Occipital lobe (tissue), 2 donors: ENCODE measurements around the gene MPLKIP. TPM values are rescaled to one million over a fixed set of nuclear protein-coding genes. Genes with fewer than 3 reads are reported as not detected.
"Not testable (repeated sequence)": the region's sequence is repeated elsewhere in the genome, so short reads cannot be mapped to it uniquely, and the experiment has no call there.

ENCODE experiments used
- DNase-seq: peaks from one replicate; lab custom pipeline; 2025; lab: John Stamatoyannopoulos, UW
- total RNA-seq: library from RNA; depleted of rRNA; stranded (reverse); fragments of >200 nt; gene quantifications from one replicate; pipeline ENCODE4 v1.2.3, GENCODE V29; 2014

Gene MPLKIP
- total RNA-seq, 1 donor from 2014 or later: 13.4 TPM

- DNase-seq: no peak
Observed at GRCh38 chr7:40133561-40134427, 628 bp downstream of the MPLKIP start.

- no peak for DNase-seq
Observed at GRCh38 chr7:40122940-40123254, 11.5 kb downstream of the MPLKIP start.

- not testable (repeated sequence) for DNase-seq
Observed at GRCh38 chr7:40122100-40122939, 12.1 kb downstream of the MPLKIP start.

- no peak for DNase-seq
Observed at GRCh38 chr7:40120020-40120419, 14.4 kb downstream of the MPLKIP start.

- not testable (repeated sequence) for DNase-seq
Observed at GRCh38 chr7:40118201-40118600, 16.2 kb downstream of the MPLKIP start.

- not testable (repeated sequence) for DNase-seq
Observed at GRCh38 chr7:40117199-40117598, 17.2 kb downstream of the MPLKIP start.

GRCh38 chr7:40115936-40116335 is 18.5 kb downstream of the MPLKIP start:
- no peak for DNase-seq

- no peak for DNase-seq
Observed at GRCh38 chr7:40105879-40106473, 28.4 kb downstream of the MPLKIP start.

GRCh38 chr7:40102897-40103296 is 31.5 kb downstream of the MPLKIP start:
- no peak for DNase-seq

GRCh38 chr7:40101201-40101600 is 33.2 kb downstream of the MPLKIP start:
- DNase-seq: no peak

- no peak for DNase-seq
Observed at GRCh38 chr7:40099837-40100236, 34.6 kb downstream of the MPLKIP start.

GRCh38 chr7:40098810-40099209 is 35.6 kb downstream of the MPLKIP start:
- DNase-seq: no peak

GRCh38 chr7:40097728-40098127 is 36.7 kb downstream of the MPLKIP start:
- no peak for DNase-seq

GRCh38 chr7:40095695-40096327 is 38.6 kb downstream of the MPLKIP start:
- no peak for DNase-seq

- no peak for DNase-seq
Observed at GRCh38 chr7:40095230-40095629, 39.2 kb downstream of the MPLKIP start.

- DNase-seq: no peak
Observed at GRCh38 chr7:40093631-40094350, 40.6 kb downstream of the MPLKIP start.

GRCh38 chr7:40092182-40092581 is 42.2 kb downstream of the MPLKIP start:
- DNase-seq: no peak

GRCh38 chr7:40077849-40078248 is 56.6 kb downstream of the MPLKIP start:
- no peak for DNase-seq
